ENCODE data around the gene E2F4.

DNA sequence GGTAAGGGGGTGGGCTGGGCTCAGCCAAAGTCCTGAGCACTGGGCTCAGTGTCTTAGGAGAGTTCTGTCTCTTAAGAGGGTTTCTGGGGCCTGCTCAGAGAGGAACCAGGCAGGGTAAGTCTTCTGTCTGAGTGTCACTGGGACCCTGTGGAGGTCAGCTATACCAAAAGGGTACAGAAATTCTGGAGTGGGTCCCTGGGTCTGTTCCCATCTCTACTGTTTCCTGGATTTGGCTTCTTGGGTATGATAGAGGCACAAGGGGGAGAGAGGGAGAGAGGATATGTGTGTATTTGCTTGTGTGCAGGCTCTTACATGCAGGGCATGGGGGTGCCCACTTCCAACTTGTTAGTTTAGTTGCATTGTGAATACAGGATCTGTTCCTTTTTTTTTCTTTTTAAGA is 1.6 kb downstream of the E2F4 start:
- TF ChIP-seq CTCF (IDR thresholded peaks at IDR 0.05; ENCODE audit: low read depth, low read length) (no peak), EZH2phosphoT487 (IDR thresholded peaks at IDR 0.05; ENCODE audit: low read depth) (no peak)
